Heart left ventricle (tissue), 16 donors: Measurements from ENCODE around the gene NPR1. TPM values are rescaled to one million over a fixed set of nuclear protein-coding genes. Genes with fewer than 3 reads are reported as not detected.

Experiments used
- ATAC-seq, 4 donors: fragments of 200-7000 bp; cut with Tn5 transposase; one replicate each; pipeline ENCODE4 v1.9.1; 2020 to 2022; ENCODE audit warnings: moderate library complexity in 4 of 4, mild to moderate bottlenecking in 3 of 4, moderate number of reproducible peaks in 1 of 4
- DNase-seq, 5 donors: peaks; one replicate each; pipeline ENCODE4 v3.0.0-alpha.2; 2020
- H3K27ac ChIP-seq, 12 donors: fragments of 200-600 bp; sonication (generic) in 4 of 12; one replicate each; pipeline versions ENCODE4 v1.5.0 to v1.8.0; 2016 to 2022; ENCODE audit warnings: mild to moderate bottlenecking in 2 of 12
- H3K27me3 ChIP-seq, 9 donors: fragments of 200-600 bp; sonication (generic) in 2 of 9; one replicate each; pipeline versions ENCODE4 v1.5.1 to v1.8.0; 2016 to 2022; ENCODE audit warnings: mild to moderate bottlenecking in 3 of 9
- H3K36me3 ChIP-seq, 9 donors: fragments of 200-600 bp; sonication (generic) in 2 of 9; one replicate each; pipeline versions ENCODE4 v1.5.0 to v1.8.0; 2018 to 2022; ENCODE audit warnings: mild to moderate bottlenecking in 2 of 9
- H3K4me1 ChIP-seq, 12 donors: fragments of 200-600 bp; sonication (generic) in 4 of 12; one replicate each; pipeline versions ENCODE4 v1.5.0 to v1.8.0; 2016 to 2022; ENCODE audit warnings: mild to moderate bottlenecking in 3 of 12
- H3K4me3 ChIP-seq, 12 donors: fragments of 200-600 bp; sonication (generic) in 4 of 12; one replicate each; pipeline versions ENCODE4 v1.5.0 to v1.8.0; 2017 to 2022; ENCODE audit warnings: mild to moderate bottlenecking in 9 of 12, moderate library complexity in 4 of 12
- H3K9me3 ChIP-seq, 12 donors: fragments of 200-600 bp; sonication (generic) in 4 of 12; one replicate each; pipeline versions ENCODE4 v1.5.0 to v1.8.0; 2016 to 2022; ENCODE audit warnings: mild to moderate bottlenecking in 1 of 12
- CTCF ChIP-seq, 12 donors: fragments of 200-600 bp; sonication (generic) in 4 of 12; IDR thresholded peaks; one replicate each; pipeline versions ENCODE4 v1.5.0 to v1.8.0; 2018 to 2022; ENCODE audit warnings: antibody characterized with exemption in 12 of 12, mild to moderate bottlenecking in 5 of 12
- POLR2A ChIP-seq, 2 donors: fragments of 450-650 bp; IDR thresholded peaks; one replicate each; pipeline ENCODE4 v1.6.1; 2017; ENCODE audit warnings: antibody characterized with exemption in 2 of 2, mild to moderate bottlenecking in 2 of 2, moderate library complexity in 2 of 2
- whole genome bisulfite sequencing, 4 donors: extraction: QIAGEN DNeasy Blood & Tissue Kit in 2 of 4; methylation state at CpG; one replicate each; pipeline versions ENCODE4 v1.1.5 to v1.1.7; 2013 to 2018; 5-methylcytosine and 5-hydroxymethylcytosine counted together
- intact Hi-C, 10 donors: fragments of 100-400 bp; cut with DNase I; formaldehyde crosslinking; loops; one replicate each; pipeline versions ENCODE4 v1.11.1 to v1.14.2; 2022
- polyA plus RNA-seq, 2 donors: library from polyadenylated mRNA; stranded (reverse); fragments of 200-250 nt; gene quantifications; one replicate each; pipeline ENCODE4 v1.2.3, GENCODE V29; 2013
- total RNA-seq, 9 donors: library from RNA; depleted of rRNA in 2 of 9; stranded (reverse); fragments of >200 nt in 2 of 9; fragmentation: NEBNext Ultra II Directional in 3 of 9; extraction: Animal tissue kit (Norgen Biotek cat#: 25700) in 3 of 9; gene quantifications; one replicate each; pipeline versions ENCODE4 v1.1.0 to v1.2.4, GENCODE V29; 2016 to 2023
- donor health status: ischemic (EF 13 %, LVEDD 7.1; RV severe dilation, severe dysfunction).
- donor health status: healthy with polysubstance abuse.
- donor health status: DM: no; HTN: yes; CAD: no.
- donor health status: DM: no; HTN: no; CAD: no.
- donor health status: ischemic (EF 25% LVEDD 6.9; RV normal size, moderate dysfunction).
- donor health status: ischemic (EF 25% LVEDD 5.7; RV mildly dilated, moderate dysfunction).
- donor health status: healthy.
- donor health status: DM: yes; HTN: yes; CAD: no.
- donor health status: ischemic (EF 35%, LVEDD 5.7; RV mildly dilated, moderate dysfunction).
- donor health status: nonischemic (EF 11% LVEDD 7.7; RV severe dilation, severe dysfunction).
- donor health status: DM: yes; HTN: yes; CAD: no.
- donor health status: PGD.
- donor health status: ischemic (EF 29% LVEDD 5.4; RV normal size, mild dysfunction).
- donor health status: nonischemic (EF 23%, LVEDD 6.1; RV moderate dilation, normal function).

The NPR1 gene
- total and polyA plus RNA-seq, 11 donors, result 7.1 to 26.9 (median 12.2) TPM

DNA sequence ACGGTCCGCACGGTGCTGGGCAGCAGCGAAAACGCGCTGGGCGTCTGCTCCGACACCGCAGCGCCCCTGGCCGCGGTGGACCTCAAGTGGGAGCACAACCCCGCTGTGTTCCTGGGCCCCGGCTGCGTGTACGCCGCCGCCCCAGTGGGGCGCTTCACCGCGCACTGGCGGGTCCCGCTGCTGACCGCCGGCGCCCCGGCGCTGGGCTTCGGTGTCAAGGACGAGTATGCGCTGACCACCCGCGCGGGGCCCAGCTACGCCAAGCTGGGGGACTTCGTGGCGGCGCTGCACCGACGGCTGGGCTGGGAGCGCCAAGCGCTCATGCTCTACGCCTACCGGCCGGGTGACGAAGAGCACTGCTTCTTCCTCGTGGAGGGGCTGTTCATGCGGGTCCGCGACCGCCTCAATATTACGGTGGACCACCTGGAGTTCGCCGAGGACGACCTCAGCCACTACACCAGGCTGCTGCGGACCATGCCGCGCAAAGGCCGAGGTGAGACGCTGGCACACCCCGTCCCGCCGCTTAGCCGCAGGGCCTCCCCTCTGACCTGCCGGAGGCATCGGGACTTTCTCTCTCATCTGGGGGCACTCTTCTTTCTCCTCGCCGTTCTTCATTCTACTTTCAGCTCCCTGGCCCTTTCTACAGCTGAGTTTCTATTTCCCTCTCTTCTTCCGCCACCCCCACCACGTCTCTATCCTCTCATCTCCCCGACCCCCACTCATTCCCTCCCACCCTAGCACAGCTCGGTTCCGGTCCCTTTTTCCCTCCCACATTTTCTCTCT lies 1.0 kb downstream of the NPR1 start:
- ATAC-seq (peak in 3 of 4 donors; percentile 7 to 49 (median 48)), DNase-seq (peak in 2 of 5 donors; percentile 22 to 67)
- peaks cover 0 to 19% (median 0%) of the 10 kb centered on the region in 9 donors for H3K36me3 ChIP-seq
- H3K27me3 ChIP-seq, result peaks cover 0 to 28% (median 7%) of the 10 kb centered on the region in 9 donors
- peak overlapping the region; percentile 35 to 76 (median 60) for H3K4me3 ChIP-seq
- intact Hi-C loops, result loop anchor here in 9 of 10 donors (1.0 to 10.0 kb wide), 15 partner anchors 48 to 308 kb away; partner anchors contain the start of genes RAB13 (in 6 of the 9), INTS3 (in 2 of the 9), CREB3L4 (in 1 of the 9) and DENND4B (in 1 of the 9)
- H3K27ac ChIP-seq, result peak overlapping the region; percentile 7 to 83 (median 71)
- peaks cover 0 to 26% (median 19%) of the 10 kb centered on the region in 12 donors for H3K4me1 ChIP-seq
- WGBS, 4 donors, result 1 to 6% (median 4%) methylated on average over 22 to 73 of the region's 73 CpGs
- no peaks in the 10 kb centered on the region for H3K9me3 ChIP-seq
- peak in 9 of 12 donors; percentile 3 to 38 (median 16) for TF ChIP-seq CTCF (IDR thresholded peaks at IDR 0.05)
- no peak for TF ChIP-seq POLR2A (IDR thresholded peaks at IDR 0.05)

DNA sequence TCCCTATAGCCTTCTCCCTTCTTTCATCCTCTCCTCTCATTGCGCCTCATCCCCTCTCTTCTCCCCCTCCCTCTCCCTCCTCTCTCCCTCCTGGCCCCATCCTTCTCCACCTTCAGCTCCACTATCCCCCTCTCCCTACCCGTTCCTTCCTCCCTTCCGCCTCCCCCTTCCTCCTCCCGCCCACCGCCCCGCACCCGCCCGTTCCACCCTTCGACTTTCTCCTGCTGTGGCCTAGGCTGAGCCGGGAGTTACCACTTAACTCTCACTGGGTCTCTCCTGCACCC lies 1.6 kb downstream of the NPR1 start:
- 19 to 32% (median 30%) methylated on average over 10 of the region's 10 CpGs for WGBS, 4 donors
- peaks cover 0 to 28% (median 7%) of the 10 kb centered on the region in 9 donors for H3K27me3 ChIP-seq
- intact Hi-C loops, result no loop called here
- peaks cover 0 to 26% (median 19%) of the 10 kb centered on the region in 12 donors for H3K4me1 ChIP-seq
- peak overlapping the region in 6 of 12 donors; percentile 66 to 83 (median 76) for H3K27ac ChIP-seq
- H3K4me3 ChIP-seq, result peak overlapping the region; percentile 35 to 76 (median 60)
- DNase-seq, result no peak
- TF ChIP-seq POLR2A (IDR thresholded peaks at IDR 0.05), result no peak
- TF ChIP-seq CTCF (IDR thresholded peaks at IDR 0.05), result no peak
- no peak for ATAC-seq
- peaks cover 0 to 19% (median 2%) of the 10 kb centered on the region in 9 donors for H3K36me3 ChIP-seq
- H3K9me3 ChIP-seq, result no peaks in the 10 kb centered on the region

- TF ChIP-seq CTCF (IDR thresholded peaks at IDR 0.05) (no peak), POLR2A (IDR thresholded peaks at IDR 0.05) (no peak)
- Histone ChIP-seq H3K9me3 (no peaks in the 10 kb centered on the region), H3K27ac (no peak overlapping the region), H3K36me3 (peaks cover 0 to 33% (median 7%) of the 10 kb centered on the region in 9 donors), H3K27me3 (peaks cover 0 to 28% (median 7%) of the 10 kb centered on the region in 9 donors), H3K4me3 (no peak overlapping the region), H3K4me1 (peaks cover 0 to 22% (median 16%) of the 10 kb centered on the region in 12 donors)
- intact Hi-C loops, result no loop called here
- peak in 1 of 5 donors; percentile 26 for DNase-seq
- ATAC-seq, result no peak
- 82 to 87% (median 86%) methylated on average over 7 of the region's 7 CpGs for WGBS, 4 donors
Measured at GRCh38 chr1:153682730-153683129, 4.2 kb downstream of the NPR1 start.

- DNase-seq (peak in 1 of 5 donors; percentile 3), ATAC-seq (no peak)
- no peak for TF ChIP-seq POLR2A (IDR thresholded peaks at IDR 0.05)
- TF ChIP-seq CTCF (IDR thresholded peaks at IDR 0.05), result no peak
- H3K4me3 ChIP-seq, result no peak overlapping the region
- H3K36me3 ChIP-seq, result peaks cover 0 to 39% (median 8%) of the 10 kb centered on the region in 9 donors
- peaks cover 0 to 11% (median 8%) of the 10 kb centered on the region in 12 donors for H3K4me1 ChIP-seq
- H3K27me3 ChIP-seq, result peaks cover 0 to 19% (median 7%) of the 10 kb centered on the region in 9 donors
- H3K27ac ChIP-seq, result no peak overlapping the region
- intact Hi-C loops, result no loop called here
- 80 to 89% (median 85%) methylated on average over 5 of the region's 5 CpGs for WGBS, 4 donors
- no peaks in the 10 kb centered on the region for H3K9me3 ChIP-seq
Measured at GRCh38 chr1:153683854-153684253, 5.4 kb downstream of the NPR1 start.
